ENCODE data around the gene ATP6V0A4.

- TF ChIP-seq, protein P1, sequence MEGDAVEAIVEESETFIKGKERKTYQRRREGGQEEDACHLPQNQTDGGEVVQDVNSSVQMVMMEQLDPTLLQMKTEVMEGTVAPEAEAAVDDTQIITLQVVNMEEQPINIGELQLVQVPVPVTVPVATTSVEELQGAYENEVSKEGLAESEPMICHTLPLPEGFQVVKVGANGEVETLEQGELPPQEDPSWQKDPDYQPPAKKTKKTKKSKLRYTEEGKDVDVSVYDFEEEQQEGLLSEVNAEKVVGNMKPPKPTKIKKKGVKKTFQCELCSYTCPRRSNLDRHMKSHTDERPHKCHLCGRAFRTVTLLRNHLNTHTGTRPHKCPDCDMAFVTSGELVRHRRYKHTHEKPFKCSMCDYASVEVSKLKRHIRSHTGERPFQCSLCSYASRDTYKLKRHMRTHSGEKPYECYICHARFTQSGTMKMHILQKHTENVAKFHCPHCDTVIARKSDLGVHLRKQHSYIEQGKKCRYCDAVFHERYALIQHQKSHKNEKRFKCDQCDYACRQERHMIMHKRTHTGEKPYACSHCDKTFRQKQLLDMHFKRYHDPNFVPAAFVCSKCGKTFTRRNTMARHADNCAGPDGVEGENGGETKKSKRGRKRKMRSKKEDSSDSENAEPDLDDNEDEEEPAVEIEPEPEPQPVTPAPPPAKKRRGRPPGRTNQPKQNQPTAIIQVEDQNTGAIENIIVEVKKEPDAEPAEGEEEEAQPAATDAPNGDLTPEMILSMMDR (IDR thresholded peaks at IDR 0.05; ENCODE audit: insufficient read depth, low read length, poor library complexity, severe bottlenecking) = no peak
- no peak for TF ChIP-seq EZH2phosphoT487 (conservative IDR thresholded peaks at IDR 0.05; ENCODE audit: low read length)
These were observed 102.9 kb downstream of the ATP6V0A4 start for GRCh38 chr7:138695106-138695505.
